Progenitor cell of endocrine pancreas (in vitro differentiated cells): ENCODE data around the gene MYO5C. TPM values are rescaled to one million over a fixed set of nuclear protein-coding genes. Genes with fewer than 3 reads are reported as not detected.

Experiments used
- DNase-seq: peaks from one replicate; pipeline ENCODE4 v3.0.0; 2021; ENCODE audit warnings: low spot score; ENCODE audit not compliant: unreplicated experiment
- H3K27ac Mint-ChIP-seq: 2 replicates; pipeline ENCODE4 v1.8.0; 2021; ENCODE audit warnings: mild to moderate bottlenecking, moderate library complexity, mixed read lengths
- H3K27me3 Mint-ChIP-seq: 2 replicates; pipeline ENCODE4 v1.8.0; 2021; ENCODE audit warnings: mixed read lengths
- H3K36me3 Mint-ChIP-seq: 2 replicates; pipeline ENCODE4 v1.8.0; 2022; ENCODE audit warnings: mixed read lengths; ENCODE audit not compliant: insufficient read depth
- H3K4me1 Mint-ChIP-seq: 2 replicates; pipeline ENCODE4 v1.8.0; 2021; ENCODE audit warnings: low read depth, mixed read lengths
- H3K4me3 Mint-ChIP-seq: 2 replicates; pipeline ENCODE4 v1.8.0; 2021; ENCODE audit warnings: low read depth, mild to moderate bottlenecking, moderate library complexity, mixed read lengths
- H3K9me3 Mint-ChIP-seq: 2 replicates; pipeline ENCODE4 v1.8.0; 2021; ENCODE audit warnings: low read depth, mixed read lengths
- total RNA-seq: library from RNA; stranded (reverse); gene quantifications from 2 replicates; pipeline ENCODE4 v1.2.1, GENCODE V29; 2021
- TF ChIP-seq, protein P1 (sequence below): fragments of 200-600 bp; sonication (generic); IDR thresholded peaks from one replicate; pipeline ENCODE4 v1.5.0; 2021; ENCODE audit warnings: antibody characterized with exemption, mild to moderate bottlenecking; ENCODE audit not compliant: unreplicated experiment

The MYO5C gene
- total RNA-seq, 1 donor from 2014 or later, result 65.6 TPM

DNA sequence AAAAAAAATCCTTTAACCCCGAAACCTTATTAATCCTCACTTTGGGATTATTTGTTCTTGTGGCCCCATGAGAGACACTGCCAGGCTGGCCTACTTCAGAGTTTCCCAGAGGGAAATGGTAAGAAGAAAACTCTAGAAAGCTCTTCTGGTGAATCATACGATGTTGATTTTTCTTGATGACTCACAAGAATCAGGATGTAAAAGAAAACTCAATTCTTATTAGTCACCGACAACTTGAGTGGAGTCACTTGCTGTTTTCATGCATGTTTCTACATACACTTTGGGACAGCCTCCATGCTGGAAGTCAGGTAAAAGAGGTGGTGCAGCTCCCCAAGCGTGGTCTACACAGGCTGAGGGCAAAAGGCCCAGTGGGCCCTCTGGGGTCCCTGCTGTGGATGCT lies 42.8 kb downstream of the MYO5C start:
- Mint-ChIP-seq H3K9me3 (no peaks in the 10 kb centered on the region), H3K27me3 (no peaks in the 10 kb centered on the region), H3K27ac (no peak overlapping the region), H3K4me3 (no peak overlapping the region), H3K36me3 (peaks cover 26% of the 10 kb centered on the region), H3K4me1 (peaks cover 13% of the 10 kb centered on the region)
- no peak for DNase-seq
- TF ChIP-seq, protein P1, sequence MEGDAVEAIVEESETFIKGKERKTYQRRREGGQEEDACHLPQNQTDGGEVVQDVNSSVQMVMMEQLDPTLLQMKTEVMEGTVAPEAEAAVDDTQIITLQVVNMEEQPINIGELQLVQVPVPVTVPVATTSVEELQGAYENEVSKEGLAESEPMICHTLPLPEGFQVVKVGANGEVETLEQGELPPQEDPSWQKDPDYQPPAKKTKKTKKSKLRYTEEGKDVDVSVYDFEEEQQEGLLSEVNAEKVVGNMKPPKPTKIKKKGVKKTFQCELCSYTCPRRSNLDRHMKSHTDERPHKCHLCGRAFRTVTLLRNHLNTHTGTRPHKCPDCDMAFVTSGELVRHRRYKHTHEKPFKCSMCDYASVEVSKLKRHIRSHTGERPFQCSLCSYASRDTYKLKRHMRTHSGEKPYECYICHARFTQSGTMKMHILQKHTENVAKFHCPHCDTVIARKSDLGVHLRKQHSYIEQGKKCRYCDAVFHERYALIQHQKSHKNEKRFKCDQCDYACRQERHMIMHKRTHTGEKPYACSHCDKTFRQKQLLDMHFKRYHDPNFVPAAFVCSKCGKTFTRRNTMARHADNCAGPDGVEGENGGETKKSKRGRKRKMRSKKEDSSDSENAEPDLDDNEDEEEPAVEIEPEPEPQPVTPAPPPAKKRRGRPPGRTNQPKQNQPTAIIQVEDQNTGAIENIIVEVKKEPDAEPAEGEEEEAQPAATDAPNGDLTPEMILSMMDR, result no peak

DNA sequence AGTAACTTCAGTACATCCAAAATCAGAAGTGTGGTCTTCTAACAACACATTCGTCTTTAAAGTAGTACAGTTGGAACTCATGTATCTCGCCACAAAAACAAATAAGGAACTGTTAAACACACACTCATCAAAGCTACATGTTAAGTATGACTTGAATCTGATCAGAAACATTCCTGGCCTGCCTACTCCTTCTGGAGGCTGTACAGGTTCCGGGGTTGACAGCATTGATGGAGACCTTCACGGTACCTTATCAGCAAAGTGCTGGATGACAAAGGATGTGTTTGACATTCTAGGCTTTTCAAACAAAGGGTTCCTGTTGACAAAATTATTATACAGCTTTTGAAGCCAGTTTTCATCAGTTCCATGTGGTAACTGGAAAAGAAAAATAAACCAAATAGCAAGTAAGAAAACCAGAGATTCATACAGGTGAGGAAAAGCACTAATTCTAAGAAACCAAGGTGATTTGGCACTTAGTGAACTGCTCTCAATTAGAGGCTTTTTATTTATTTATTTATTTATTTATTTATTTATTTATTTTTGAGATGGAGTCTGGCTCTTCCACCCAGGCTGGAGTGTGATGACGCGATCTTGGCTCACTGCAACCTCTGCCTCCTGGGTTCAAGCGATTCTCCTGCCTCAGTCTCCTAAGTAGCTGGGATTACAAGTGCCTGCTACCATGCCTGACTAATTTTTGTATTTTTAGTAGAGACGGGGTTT lies 44.3 kb downstream of the MYO5C start:
- H3K27me3 Mint-ChIP-seq, result no peaks in the 10 kb centered on the region
- H3K27ac Mint-ChIP-seq, result peak overlapping the region; percentile 71
- DNase-seq, result no peak
- H3K4me3 Mint-ChIP-seq, result no peak overlapping the region
- TF ChIP-seq, protein P1, result no peak
- peaks cover 10% of the 10 kb centered on the region for H3K4me1 Mint-ChIP-seq
- H3K9me3 Mint-ChIP-seq, result no peaks in the 10 kb centered on the region
- H3K36me3 Mint-ChIP-seq, result peaks cover 31% of the 10 kb centered on the region

DNA sequence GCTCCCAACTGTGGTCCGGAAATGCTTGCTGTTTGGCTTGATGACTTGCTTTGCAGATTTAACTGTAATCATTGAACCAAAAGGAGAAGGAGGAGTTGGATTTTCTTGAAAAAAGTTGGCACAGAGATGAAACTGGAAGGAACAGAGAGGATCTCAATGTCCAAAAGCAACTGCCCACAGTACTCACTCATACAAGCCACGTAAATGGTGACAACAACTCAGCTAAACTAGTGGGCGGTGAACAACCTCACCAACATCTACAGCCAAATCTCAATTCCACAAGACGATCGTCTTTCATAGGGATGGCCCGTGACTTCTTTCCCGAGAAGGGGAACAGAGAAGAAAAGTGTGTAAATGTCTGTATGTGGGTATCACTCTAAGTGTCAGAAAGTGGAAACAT lies 48.1 kb downstream of the MYO5C start:
- Mint-ChIP-seq H3K4me3 (no peak overlapping the region), H3K4me1 (peaks cover 7% of the 10 kb centered on the region), H3K36me3 (peaks cover 30% of the 10 kb centered on the region), H3K27me3 (no peaks in the 10 kb centered on the region), H3K27ac (peak overlapping the region; percentile 12), H3K9me3 (no peaks in the 10 kb centered on the region)
- no peak for DNase-seq
- TF ChIP-seq, protein P1, result no peak

DNA sequence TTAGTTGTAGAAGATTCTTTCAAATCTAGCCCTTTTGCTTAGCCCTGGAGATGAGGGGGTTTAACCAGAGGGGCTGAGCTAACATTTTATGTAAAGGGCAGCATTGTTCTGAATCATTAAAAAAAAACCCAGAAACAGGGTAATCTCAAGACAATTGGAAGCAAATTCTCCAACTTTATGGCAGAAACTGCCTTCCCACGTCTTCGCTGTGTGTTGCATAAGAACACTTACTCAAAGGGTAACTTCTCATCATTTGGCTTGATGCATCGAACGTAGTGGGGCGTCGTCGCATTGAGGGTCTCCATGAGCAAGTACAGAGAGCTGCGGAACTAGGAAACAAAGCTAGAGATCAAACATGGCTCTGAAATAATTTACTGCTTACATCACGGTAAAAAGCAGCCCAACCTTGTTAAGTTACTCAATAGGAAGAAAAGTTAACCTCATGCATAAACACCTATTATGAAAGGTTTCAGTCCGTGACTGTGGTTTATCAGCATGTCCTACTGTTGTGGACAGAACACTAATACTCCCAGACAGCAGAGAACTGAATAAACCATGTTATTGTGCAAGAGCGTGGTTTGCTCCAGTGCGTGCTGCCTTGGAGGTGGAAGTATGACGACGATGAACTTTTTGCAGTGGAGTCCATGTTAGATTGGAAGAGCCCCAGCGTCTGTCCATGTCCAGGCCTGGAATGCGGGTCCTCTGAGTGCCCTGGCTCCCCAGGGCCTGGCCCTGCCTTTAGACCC lies 48.7 kb downstream of the MYO5C start:
- Mint-ChIP-seq H3K4me1 (peaks cover 7% of the 10 kb centered on the region), H3K4me3 (no peak overlapping the region), H3K27ac (no peak overlapping the region), H3K27me3 (no peaks in the 10 kb centered on the region), H3K36me3 (peaks cover 32% of the 10 kb centered on the region), H3K9me3 (no peaks in the 10 kb centered on the region)
- DNase-seq, result no peak
- TF ChIP-seq, protein P1, result no peak

DNA sequence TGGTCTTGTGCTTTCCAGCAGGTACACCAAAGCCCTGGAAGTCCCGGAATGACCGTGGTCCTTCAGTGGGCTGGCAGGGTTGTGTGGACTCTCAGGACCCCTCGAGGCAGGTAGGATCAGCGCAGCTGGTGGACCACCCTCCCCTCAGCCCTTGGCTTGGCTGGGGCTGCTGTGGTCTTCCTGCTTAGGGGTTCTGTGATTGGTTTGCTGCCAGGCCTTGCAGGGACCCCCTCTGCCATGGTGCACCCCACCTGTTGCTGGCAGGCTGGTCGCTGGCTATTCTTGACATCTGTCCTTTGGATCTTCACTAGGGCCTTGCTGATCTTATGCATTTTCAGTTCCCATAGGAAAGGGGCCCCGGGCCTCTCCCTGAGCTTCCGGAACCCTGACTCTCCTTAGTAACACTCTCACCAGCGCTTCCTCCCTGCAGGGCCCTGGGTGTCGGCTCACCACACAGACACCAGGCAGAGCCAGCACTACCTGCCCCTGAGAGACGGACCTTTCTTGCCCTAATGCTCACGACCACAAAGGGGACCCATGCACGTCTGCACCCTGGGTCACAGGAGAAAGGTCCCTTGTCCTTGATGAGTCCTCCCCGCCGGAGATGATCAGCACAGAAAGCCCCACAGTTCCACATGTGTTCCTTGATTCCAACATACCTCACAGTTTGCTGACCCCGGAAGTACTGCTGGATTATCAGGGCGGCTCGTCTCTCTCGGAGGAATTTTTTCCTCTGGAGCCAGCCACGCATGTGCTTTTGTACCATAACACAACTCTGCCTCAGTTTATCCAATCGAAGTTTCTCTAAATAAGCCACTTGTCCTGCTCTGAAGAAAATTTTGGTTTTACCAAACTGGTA lies 51.7 kb downstream of the MYO5C start:
- Mint-ChIP-seq H3K27ac (no peak overlapping the region), H3K36me3 (peaks cover 38% of the 10 kb centered on the region), H3K4me3 (no peak overlapping the region), H3K9me3 (no peaks in the 10 kb centered on the region), H3K4me1 (no peaks in the 10 kb centered on the region), H3K27me3 (no peaks in the 10 kb centered on the region)
- TF ChIP-seq, protein P1, result no peak
- DNase-seq, result no peak
